T-helper 2 cell (primary cell): ENCODE results near the gene RERE.
A peak's percentile ranks its signal among the peaks of the same experiment; 100 is the strongest.
"Not testable (repeated sequence)": the region's sequence is repeated elsewhere in the genome, so short reads cannot be mapped to it uniquely, and the experiment has no call there.

Source experiments
- DNase-seq, 5 experiments: peaks; one replicate each; pipeline versions ENCODE4 v3.0.0 to v3.0.0-alpha.2; 2012 to 2022

RERE gene

GRCh38 chr1:8712413-8713231 is 104.8 kb downstream of the RERE start:
- peak in 1 of 5 experiments; percentile 34 for DNase-seq

GRCh38 chr1:8711873-8712412 is 105.5 kb downstream of the RERE start:
- no peak for DNase-seq

GRCh38 chr1:8711151-8711550 is 106.3 kb downstream of the RERE start:
- no peak for DNase-seq

- DNase-seq, result no peak
These were observed 109.2 kb downstream of the RERE start for GRCh38 chr1:8708259-8708658.

- DNase-seq, result no peak
These were observed 110.4 kb downstream of the RERE start for GRCh38 chr1:8706995-8707396.

- no peak for DNase-seq
These were observed 111.1 kb downstream of the RERE start for GRCh38 chr1:8706291-8706690.

- DNase-seq, result no peak
These were observed 112.5 kb downstream of the RERE start for GRCh38 chr1:8704866-8705506.

- DNase-seq, result peak; percentile 16 to 87 (median 34)
These were observed 114.3 kb downstream of the RERE start for GRCh38 chr1:8702850-8703810.

- DNase-seq, result no peak
These were observed 115.0 kb downstream of the RERE start for GRCh38 chr1:8702472-8702849.

- peak in 1 of 5 experiments; percentile 60 for DNase-seq
These were observed 115.5 kb downstream of the RERE start for GRCh38 chr1:8701794-8702471.

GRCh38 chr1:8699679-8700078 is 117.8 kb downstream of the RERE start:
- no peak for DNase-seq

- no peak for DNase-seq
These were observed 118.4 kb downstream of the RERE start for GRCh38 chr1:8698937-8699447.

GRCh38 chr1:8698012-8698630 is 119.3 kb downstream of the RERE start:
- DNase-seq, result no peak

- DNase-seq, result not testable (repeated sequence)
These were observed 122.0 kb downstream of the RERE start for GRCh38 chr1:8695442-8695841.

GRCh38 chr1:8693107-8693506 is 124.3 kb downstream of the RERE start:
- DNase-seq, result no peak

- DNase-seq, result no peak
These were observed 125.8 kb downstream of the RERE start for GRCh38 chr1:8691662-8692061.

- no peak for DNase-seq
These were observed 127.3 kb downstream of the RERE start for GRCh38 chr1:8690253-8690525.

GRCh38 chr1:8689431-8690252 is 127.8 kb downstream of the RERE start:
- DNase-seq, result no peak

- no peak for DNase-seq
These were observed 129.9 kb downstream of the RERE start for GRCh38 chr1:8687538-8687937.

- no peak for DNase-seq
These were observed 130.4 kb downstream of the RERE start for GRCh38 chr1:8687039-8687438.

GRCh38 chr1:8685463-8685862 is 132.0 kb downstream of the RERE start:
- no peak for DNase-seq
